SW480 (cell line): ENCODE measurements around the gene INO80.
"Not testable (repeated sequence)": the region's sequence is repeated elsewhere in the genome, so short reads cannot be mapped to it uniquely, and the experiment has no call there.

Experiments used
- DNase-seq: peaks from one replicate; pipeline ENCODE4 v3.0.0-alpha.2; 2016; ENCODE audit warnings: low spot score

Gene INO80

DNA sequence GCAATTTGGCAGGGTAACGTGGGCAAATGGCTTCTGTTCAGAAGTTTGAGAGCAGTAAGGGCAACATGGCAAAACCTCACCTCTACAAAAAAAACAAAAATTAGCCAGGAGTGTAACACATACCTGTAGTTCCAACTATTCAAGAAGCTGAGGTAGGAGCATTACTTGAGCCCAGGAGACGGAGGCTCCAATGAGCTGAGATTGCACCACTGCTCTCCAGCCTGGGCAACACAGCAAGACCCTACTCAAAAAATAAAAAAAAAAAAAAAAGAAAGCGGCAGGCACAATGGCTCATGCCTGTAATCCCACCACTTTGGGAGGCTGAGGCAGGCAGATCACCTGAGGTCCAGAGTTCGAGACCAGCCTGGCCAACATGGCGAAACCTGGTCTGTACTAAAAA, 5.9 kb upstream of the INO80 start:
- DNase-seq: no peak

- no peak for DNase-seq
Measured at GRCh38 chr15:41116962-41117252, 827 bp upstream of the INO80 start.

GRCh38 chr15:41115652-41116115, 396 bp downstream of the INO80 start:
- DNase-seq: peak; percentile 61

DNA sequence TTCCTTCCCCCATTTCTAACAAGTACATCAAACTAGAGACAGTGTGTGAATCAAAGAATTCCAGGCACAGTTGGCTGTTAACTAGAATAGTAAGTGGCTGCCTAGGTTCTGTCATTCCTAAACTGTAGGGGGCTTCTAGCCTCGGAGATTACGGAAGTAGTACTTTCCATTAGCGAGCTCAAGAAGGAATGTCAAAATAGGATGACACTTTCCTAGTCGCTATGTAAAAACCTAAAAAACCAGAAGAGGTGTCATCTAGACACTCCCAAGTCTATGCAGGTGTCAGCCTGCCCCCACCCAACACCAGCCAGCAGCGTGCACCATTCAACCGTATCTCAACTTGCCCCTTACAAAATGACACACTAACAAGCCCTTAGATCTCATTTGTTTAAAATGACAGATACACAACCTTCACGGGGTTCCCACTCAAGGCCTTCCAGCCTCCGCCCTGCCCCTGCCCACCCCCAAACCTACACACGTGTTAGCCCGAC, 874 bp downstream of the INO80 start:
- DNase-seq: peak; percentile 36

GRCh38 chr15:41106947-41107346, 9.1 kb downstream of the INO80 start:
- DNase-seq: no peak

GRCh38 chr15:41105348-41106334, 10.4 kb downstream of the INO80 start:
- no peak for DNase-seq

DNA sequence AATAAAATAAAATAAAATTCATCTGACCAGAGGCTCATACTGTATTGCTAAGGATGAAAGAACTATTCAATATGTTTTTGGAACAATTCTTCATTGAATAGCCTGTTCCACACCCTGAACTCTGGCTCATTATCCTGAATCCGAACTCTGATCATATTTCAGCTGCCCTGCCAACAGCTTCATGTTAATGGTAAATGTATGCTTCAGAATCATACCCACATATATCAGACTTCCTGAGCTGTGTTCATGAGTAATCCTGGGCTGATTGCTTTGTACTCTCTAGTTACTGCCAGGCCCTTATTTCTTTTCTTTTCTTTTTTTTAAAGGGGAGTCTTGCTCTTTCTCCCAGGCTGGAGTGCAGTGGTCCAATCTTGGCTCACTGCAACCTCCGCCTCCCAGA, 11.8 kb downstream of the INO80 start:
- no peak for DNase-seq

DNA sequence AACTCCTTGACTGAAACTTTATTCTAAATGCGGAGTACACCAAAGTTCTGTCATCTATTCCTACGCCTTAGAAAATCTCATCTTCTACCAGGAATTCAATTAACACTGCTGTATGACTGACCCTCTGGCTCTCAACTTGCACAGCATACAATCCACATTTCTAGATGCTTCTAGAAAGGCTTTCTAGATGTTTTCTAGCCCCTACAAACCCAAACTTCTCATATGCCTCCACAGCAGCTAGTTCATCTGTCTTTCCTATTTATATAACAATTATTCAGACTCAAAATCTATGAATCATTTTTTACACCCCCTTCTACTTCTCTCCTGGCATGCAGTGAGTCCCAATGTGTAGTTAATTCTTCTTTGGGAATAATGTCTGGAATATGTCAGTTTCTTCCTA, 13.2 kb downstream of the INO80 start:
- DNase-seq: no peak

- DNase-seq: no peak
Measured at GRCh38 chr15:41096178-41096577, 19.9 kb downstream of the INO80 start.

- no peak for DNase-seq
Measured at GRCh38 chr15:41085029-41085428, 31.1 kb downstream of the INO80 start.

- no peak for DNase-seq
Measured at GRCh38 chr15:41080144-41080543, 35.9 kb downstream of the INO80 start.

- no peak for DNase-seq
Measured at GRCh38 chr15:41079717-41080116, 36.4 kb downstream of the INO80 start.

DNA sequence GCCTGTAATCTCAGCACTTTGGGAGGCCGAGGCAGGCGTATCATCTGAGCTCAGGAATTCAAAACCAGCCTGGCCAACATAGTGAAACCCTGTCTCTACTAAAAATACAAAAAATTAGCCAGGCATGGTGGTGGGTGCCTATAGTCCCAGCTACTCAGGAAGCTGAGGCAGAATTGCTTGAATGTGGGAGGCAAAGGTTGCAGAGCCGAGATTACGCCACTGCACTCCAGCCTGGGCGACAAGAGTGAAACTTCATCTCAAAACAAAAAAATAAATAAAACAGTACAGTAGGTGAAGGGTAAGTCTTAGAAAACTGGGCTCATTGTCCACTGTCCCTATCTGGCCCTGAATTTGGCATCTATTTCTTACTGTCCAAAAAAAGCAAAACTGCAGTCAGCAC, 37.2 kb downstream of the INO80 start:
- DNase-seq: not testable (repeated sequence)

DNA sequence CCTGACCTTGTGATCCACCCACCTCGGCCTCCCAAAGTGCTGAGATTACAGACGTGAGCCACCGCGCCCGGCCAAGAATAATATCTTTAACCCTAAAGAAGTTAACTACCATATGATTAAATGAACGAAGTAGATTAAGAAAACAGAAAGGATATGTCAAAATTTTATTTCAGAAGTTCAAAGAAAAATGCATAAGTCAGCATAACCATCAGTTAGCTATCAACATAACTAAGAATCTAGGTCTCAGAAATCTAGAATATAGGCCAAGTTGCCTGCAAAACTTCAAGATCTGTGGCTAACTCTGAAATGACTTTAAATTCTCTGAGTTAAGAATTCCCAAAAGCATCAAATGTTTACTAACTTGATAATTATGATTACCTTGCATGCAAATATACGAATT, 38.0 kb downstream of the INO80 start:
- no peak for DNase-seq

- DNase-seq: no peak
Measured at GRCh38 chr15:41073028-41073427, 43.1 kb downstream of the INO80 start.

DNA sequence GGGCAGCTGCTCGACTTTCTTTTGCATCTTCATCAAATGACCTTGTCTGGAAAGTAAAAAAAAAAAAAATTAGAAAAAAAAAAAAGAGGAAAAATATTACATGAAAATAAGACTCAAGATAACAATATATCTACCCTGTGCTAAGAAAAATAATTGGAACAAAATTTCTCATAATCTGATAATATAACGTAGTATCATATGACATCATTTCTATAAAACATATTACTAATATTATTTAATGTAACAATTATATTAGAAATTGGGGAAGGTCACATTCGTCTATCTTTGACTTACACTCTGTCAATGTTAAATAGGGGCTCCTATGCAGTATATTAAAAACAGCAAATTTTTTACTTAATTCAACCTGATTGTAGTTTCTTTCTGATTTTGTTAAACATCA, 44.1 kb downstream of the INO80 start:
- no peak for DNase-seq

DNA sequence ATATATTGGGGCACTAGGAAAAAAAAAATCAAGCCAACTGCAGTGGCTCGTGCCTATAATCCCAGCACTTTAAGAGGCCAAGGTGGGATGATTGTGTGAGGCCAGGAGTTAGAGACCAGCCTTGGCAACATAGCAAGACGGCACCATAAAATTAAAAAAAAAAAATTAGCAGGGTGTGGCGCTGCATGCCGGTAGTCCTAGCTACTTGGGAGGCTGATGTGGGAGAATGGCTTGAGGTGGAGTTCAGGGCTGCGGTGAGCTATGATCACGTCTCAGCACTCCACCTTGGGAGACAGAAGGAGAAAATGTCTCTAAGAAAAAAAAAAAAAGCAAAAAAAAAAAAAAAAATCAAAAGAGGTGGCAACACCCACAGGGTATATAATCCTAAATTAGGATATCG, 49.6 kb downstream of the INO80 start:
- no peak for DNase-seq

- DNase-seq: no peak
Measured at GRCh38 chr15:41061667-41062066, 54.4 kb downstream of the INO80 start.

DNA sequence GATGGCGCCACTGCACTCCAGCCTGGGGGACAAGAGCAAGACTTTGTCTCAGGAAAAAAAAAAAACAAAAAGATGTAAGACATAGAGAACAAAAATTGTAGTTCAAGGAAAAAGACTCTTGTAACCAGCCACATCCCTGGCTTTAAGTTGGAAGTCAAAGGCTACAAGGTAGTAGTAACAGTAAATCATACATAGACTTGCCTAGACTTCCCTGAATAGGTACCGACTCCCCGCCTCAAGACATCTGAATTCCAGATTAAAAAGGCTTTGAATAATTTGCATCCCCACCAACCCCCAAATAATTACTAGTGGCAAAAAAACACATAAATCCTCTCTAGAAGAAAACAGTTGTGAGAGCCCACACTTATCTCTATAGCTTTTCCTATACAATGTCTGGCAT, 55.6 kb downstream of the INO80 start:
- DNase-seq: no peak

DNA sequence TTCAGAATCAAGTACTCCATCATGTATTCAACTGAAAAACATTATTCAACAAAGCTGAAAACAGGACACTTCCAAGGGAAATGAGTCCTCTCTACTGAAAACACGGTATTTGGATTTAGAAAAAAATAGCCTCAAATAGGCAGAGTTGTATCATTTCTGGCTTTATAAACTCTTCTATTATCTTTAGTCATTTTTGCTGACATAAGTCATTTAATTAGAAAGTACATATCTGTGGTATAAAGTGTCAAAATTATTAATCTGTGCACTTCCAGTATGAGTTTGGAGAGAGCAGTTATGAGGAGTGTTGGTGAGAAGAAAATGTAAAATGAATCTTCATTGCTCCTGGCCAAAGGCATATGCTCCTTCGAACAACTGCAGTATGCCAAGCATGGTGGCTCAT, 59.3 kb downstream of the INO80 start:
- no peak for DNase-seq

DNA sequence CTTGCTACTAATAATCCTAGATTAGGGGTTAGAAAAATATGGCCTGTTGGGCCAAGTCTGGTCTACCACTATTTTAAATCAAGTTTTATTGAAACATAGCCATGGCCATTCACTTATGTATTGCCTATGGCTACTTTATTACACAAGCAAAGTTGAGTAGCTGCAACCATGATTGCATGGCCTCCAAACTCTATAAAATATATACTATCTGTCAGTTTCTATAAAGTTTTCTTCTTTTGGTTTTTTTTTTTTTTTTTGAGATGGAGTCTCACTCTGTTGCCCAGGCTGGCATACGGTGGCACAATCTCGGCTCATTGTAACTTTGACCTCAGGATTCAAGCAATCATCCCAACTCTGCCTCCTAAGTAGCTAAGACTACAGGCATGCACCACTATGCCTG, 60.4 kb downstream of the INO80 start:
- DNase-seq: no peak

- no peak for DNase-seq
Measured at GRCh38 chr15:41051139-41051538, 64.9 kb downstream of the INO80 start.

DNA sequence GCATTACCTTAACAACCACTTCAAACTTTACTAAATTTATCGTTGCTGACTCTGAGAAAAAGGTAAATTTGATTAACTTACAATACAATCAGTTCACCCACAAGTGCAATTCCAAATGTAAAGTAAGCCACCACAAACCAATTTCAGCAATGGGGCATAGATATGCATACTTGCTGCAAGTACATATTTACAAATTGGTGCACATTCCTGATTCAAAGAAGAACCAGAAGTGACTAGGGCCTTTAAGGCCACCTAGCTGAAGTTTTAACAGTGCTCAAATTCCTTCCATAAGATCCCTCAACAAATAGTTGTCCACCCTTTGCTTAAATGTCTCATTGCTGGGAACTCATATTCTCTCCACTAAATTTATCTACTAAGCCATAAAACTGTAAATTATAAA, 67.2 kb downstream of the INO80 start:
- no peak for DNase-seq

- DNase-seq: no peak
Measured at GRCh38 chr15:41048397-41048796, 67.7 kb downstream of the INO80 start.
